ENCODE results near the gene SCARF2.

GRCh38 chr22:20441631-20442484 is 4.2 kb upstream of the SCARF2 start:
- TF ChIP-seq CTCF (IDR thresholded peaks at IDR 0.05; ENCODE audit: low read depth, low read length), result no peak
- TF ChIP-seq POLR2A (IDR thresholded peaks at IDR 0.05; ENCODE audit: extremely low read depth, insufficient read length), result no peak
- TF ChIP-seq MAX (IDR thresholded peaks at IDR 0.05; ENCODE audit: low read depth, low read length), result no peak
- no peak for TF ChIP-seq MYC (IDR thresholded peaks at IDR 0.05; ENCODE audit: low read depth, low read length)
